ENCODE results near the gene GIPC1. TPM values are rescaled to one million over a fixed set of nuclear protein-coding genes. Genes with fewer than 3 reads are reported as not detected.
A peak's percentile ranks its signal among the peaks of the same experiment; 100 is the strongest.
"Not testable (repeated sequence)": the region's sequence is repeated elsewhere in the genome, so short reads cannot be mapped to it uniquely, and the experiment has no call there.

GIPC1 gene
- total and polyA plus RNA-seq, 9 of the 15 experiments (the other 6 are each of a cell fraction or from before 2014, with no cell fraction given) = 0.49 to 54.7 (median 24.8) TPM

- TF ChIP-seq PBX2 (CRISPR knock-in tag; IDR thresholded peaks at IDR 0.05; ENCODE audit: low read depth) = no peak
- no peak for TF ChIP-seq PBX2 (tag; conservative IDR thresholded peaks at IDR 0.05; ENCODE audit: low read depth)
- no peak for TF ChIP-seq TFE3 (CRISPR knock-in tag; IDR thresholded peaks at IDR 0.05)
Measured at GRCh38 chr19:14459703-14460102, 36.2 kb downstream of the GIPC1 start (continued).

GRCh38 chr19:14452303-14452702 lies 43.6 kb downstream of the GIPC1 start:
- H2AFZ ChIP-seq (ENCODE audit: low read depth, low read length); H3K9ac ChIP-seq (ENCODE audit: insufficient read depth in 1 of 2, low read depth in 2 of 2, low read length in 2 of 2); ATAC-seq; POLR2A ChIA-PET; CTCF ChIA-PET (ENCODE audit: low intra/inter-chr PET ratio); in situ Hi-C loops (cut with MboI); H3K27me3 ChIP-seq (ENCODE audit: control insufficient read depth in 2 of 2, insufficient read depth in 2 of 2, low read length in 2 of 2); H3K27ac ChIP-seq (ENCODE audit: extremely low read depth, low read depth, low read length); H3K9me1 ChIP-seq (ENCODE audit: control insufficient read depth, insufficient read depth, low read length); H3K4me3 ChIP-seq; FAIRE-seq; DNase-seq (ENCODE audit: extremely low read depth in 1 of 4, low spot score in 3 of 4); H3K4me2 ChIP-seq (ENCODE audit: insufficient read depth, low read length); H4K20me1 ChIP-seq (replicated peaks; ENCODE audit: control insufficient read depth, insufficient read depth, low read length); intact Hi-C loops (cut with micrococcal nuclease); BruUV-seq (replicated peaks); H3K79me2 ChIP-seq (ENCODE audit: control insufficient read depth, insufficient read depth, low read length); H3K9me3 ChIP-seq (replicated peaks; ENCODE audit: control insufficient read depth, insufficient read depth, low read depth, low read length): not testable (repeated sequence)
- Histone ChIP-seq H3K4me1 (replicated peaks in 1 of 2; ENCODE audit: control insufficient read depth in 2 of 2, insufficient read depth in 2 of 2, low read length in 2 of 2) (peaks cover 6 to 23% of the 10 kb centered on the region in 2 experiments; a peak in 4 of 5 replicates), H3K36me3 (ENCODE audit: control insufficient read depth, insufficient read depth, low read length) (peaks cover 52% of the 10 kb centered on the region)
- WGBS (ENCODE audit: insufficient coverage, low coverage, missing lambda C conversion rate) = 89% methylated on average over 3 of the region's 3 CpGs
- TF ChIP-seq ZNF121 (CRISPR knock-in tag; conservative IDR thresholded peaks at IDR 0.05) = peak; percentile 71

Measured in K562 (cell line).